ENCODE data around the gene UNC13A.

GRCh38 chr19:17565611-17566010, 122.5 kb downstream of the UNC13A start:
- TF ChIP-seq EP300 (IDR thresholded peaks at IDR 0.05) (no peak), POLR2A (IDR thresholded peaks at IDR 0.05) (no peak), CTCF (IDR thresholded peaks at IDR 0.05) (no peak), POLR2AphosphoS5 (IDR thresholded peaks at IDR 0.05) (no peak)

Measured in upper lobe of left lung (tissue), 4 donors.